ENCODE data around the gene FADS3. TPM values are rescaled to one million over a fixed set of nuclear protein-coding genes. Genes with fewer than 3 reads are reported as not detected.

FADS3 gene
- total and polyA plus RNA-seq, 9 of the 15 experiments (the other 6 are each of a cell fraction or from before 2014, with no cell fraction given), result 0.97 to 148 (median 92.7) TPM

DNA sequence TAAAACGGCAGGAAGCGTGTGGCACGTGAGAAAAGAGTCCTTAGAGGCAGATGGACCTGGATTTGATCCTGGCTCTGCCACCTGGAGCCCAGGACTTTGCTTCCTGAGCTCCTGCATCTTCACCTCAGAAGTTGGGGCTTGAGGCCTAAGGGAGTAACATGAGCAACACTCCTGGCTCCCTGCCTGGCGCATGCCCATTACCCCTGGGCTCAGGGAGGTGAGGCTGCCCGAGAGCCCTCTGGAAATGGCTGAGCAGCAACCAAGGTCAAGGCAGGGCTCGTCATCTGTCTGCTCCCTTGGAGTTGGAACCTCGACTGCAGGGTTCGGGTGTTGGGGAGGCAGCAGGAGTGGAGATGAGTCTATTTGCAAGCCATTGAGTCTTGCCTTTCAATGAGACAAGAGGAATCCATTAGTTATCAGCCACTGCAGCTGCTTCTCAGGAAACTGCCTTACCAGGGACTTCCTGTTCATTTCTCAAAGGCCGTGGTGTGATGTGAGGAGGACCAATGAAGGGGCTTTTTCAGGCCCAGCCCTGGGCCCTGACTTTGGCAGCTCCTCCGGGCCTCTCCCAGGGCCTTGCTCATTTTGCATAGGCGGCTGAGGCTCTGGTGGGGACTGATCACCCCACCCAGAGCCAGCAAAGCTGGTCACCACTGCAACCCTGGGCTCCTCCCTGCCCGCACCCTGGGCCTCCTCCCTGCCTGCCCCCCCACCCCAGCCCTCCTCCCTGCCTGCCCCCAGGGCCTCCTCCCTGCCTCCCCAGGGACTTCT, 56.9 kb downstream of the FADS3 start (continued):
- TF ChIP-seq SIX5 (IDR thresholded peaks at IDR 0.05; ENCODE audit: borderline replicate concordance in 1 of 2, insufficient read depth in 1 of 2, low read depth in 1 of 2, low read length in 2 of 2) (no peak), ZNF175 (CRISPR knock-in tag; IDR thresholded peaks at IDR 0.05; ENCODE audit: low read depth) (peak; percentile 83), CHCHD3 (CRISPR knock-in tag; IDR thresholded peaks at IDR 0.05) (0 out of 2 replicates have a peak, but pooled peaks have one; percentile 17), ZC3H11A (IDR thresholded peaks at IDR 0.05; ENCODE audit: low read depth, low read length) (no peak), POLR2A (conservative IDR thresholded peaks at IDR 0.05) (peak; percentile 72), ZNF263 (CRISPR knock-in tag; IDR thresholded peaks at IDR 0.05; ENCODE audit: borderline replicate concordance) (peak; percentile 98), FIP1L1 (IDR thresholded peaks at IDR 0.05; ENCODE audit: low read depth, low read length, poor library complexity, severe bottlenecking) (no peak), ZNF354B (CRISPR knock-in tag; IDR thresholded peaks at IDR 0.05) (no peak), SNRNP70 (optimal IDR thresholded peaks at IDR 0.05; ENCODE audit: low read depth, low read length) (no peak), NCOA2 (IDR thresholded peaks at IDR 0.05; ENCODE audit: partially characterized antibody in 2 of 2) (no peak), TAL1 (IDR thresholded peaks at IDR 0.05) (peak; percentile 74), CBFB (CRISPR knock-in tag; IDR thresholded peaks at IDR 0.05) (no peak), MTA1 (IDR thresholded peaks at IDR 0.05; ENCODE audit: borderline replicate concordance) (no peak), COPS2 (conservative IDR thresholded peaks at IDR 0.05) (no peak), ATF1 (CRISPR knock-in tag; IDR thresholded peaks at IDR 0.05) (no peak), ATF1 (tag; IDR thresholded peaks at IDR 0.05) (0 out of 2 replicates have a peak, but pooled peaks have one; percentile 43), NFE2L1 (tag; IDR thresholded peaks at IDR 0.05; ENCODE audit: borderline replicate concordance, low read depth) (no peak), CBFA2T2 (conservative IDR thresholded peaks at IDR 0.05) (peak; percentile 75), SMAD1 (IDR thresholded peaks at IDR 0.05; ENCODE audit: low read depth, low read length, partially characterized antibody) (no peak)
- TF ChIP-seq, protein P1, sequence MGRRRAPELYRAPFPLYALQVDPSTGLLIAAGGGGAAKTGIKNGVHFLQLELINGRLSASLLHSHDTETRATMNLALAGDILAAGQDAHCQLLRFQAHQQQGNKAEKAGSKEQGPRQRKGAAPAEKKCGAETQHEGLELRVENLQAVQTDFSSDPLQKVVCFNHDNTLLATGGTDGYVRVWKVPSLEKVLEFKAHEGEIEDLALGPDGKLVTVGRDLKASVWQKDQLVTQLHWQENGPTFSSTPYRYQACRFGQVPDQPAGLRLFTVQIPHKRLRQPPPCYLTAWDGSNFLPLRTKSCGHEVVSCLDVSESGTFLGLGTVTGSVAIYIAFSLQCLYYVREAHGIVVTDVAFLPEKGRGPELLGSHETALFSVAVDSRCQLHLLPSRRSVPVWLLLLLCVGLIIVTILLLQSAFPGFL (CRISPR knock-in tag; IDR thresholded peaks at IDR 0.05), result no peak
- TF ChIP-seq, protein P2, sequence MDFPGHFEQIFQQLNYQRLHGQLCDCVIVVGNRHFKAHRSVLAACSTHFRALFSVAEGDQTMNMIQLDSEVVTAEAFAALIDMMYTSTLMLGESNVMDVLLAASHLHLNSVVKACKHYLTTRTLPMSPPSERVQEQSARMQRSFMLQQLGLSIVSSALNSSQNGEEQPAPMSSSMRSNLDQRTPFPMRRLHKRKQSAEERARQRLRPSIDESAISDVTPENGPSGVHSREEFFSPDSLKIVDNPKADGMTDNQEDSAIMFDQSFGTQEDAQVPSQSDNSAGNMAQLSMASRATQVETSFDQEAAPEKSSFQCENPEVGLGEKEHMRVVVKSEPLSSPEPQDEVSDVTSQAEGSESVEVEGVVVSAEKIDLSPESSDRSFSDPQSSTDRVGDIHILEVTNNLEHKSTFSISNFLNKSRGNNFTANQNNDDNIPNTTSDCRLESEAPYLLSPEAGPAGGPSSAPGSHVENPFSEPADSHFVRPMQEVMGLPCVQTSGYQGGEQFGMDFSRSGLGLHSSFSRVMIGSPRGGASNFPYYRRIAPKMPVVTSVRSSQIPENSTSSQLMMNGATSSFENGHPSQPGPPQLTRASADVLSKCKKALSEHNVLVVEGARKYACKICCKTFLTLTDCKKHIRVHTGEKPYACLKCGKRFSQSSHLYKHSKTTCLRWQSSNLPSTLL (IDR thresholded peaks at IDR 0.05), result no peak
- TF ChIP-seq, protein P3, sequence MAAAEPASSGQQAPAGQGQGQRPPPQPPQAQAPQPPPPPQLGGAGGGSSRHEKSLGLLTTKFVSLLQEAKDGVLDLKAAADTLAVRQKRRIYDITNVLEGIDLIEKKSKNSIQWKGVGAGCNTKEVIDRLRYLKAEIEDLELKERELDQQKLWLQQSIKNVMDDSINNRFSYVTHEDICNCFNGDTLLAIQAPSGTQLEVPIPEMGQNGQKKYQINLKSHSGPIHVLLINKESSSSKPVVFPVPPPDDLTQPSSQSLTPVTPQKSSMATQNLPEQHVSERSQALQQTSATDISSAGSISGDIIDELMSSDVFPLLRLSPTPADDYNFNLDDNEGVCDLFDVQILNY (CRISPR knock-in tag; IDR thresholded peaks at IDR 0.05), result no peak
- TF ChIP-seq, protein P4, sequence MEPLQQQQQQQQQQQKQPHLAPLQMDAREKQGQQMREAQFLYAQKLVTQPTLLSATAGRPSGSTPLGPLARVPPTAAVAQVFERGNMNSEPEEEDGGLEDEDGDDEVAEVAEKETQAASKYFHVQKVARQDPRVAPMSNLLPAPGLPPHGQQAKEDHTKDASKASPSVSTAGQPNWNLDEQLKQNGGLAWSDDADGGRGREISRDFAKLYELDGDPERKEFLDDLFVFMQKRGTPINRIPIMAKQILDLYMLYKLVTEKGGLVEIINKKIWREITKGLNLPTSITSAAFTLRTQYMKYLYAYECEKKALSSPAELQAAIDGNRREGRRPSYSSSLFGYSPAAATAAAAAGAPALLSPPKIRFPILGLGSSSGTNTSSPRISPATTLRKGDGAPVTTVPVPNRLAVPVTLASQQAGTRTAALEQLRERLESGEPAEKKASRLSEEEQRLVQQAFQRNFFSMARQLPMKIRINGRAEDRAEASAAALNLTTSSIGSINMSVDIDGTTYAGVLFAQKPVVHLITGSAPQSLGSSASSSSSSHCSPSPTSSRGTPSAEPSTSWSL (CRISPR knock-in tag; IDR thresholded peaks at IDR 0.05; ENCODE audit: borderline replicate concordance), result no peak
- TF ChIP-seq, protein P5, sequence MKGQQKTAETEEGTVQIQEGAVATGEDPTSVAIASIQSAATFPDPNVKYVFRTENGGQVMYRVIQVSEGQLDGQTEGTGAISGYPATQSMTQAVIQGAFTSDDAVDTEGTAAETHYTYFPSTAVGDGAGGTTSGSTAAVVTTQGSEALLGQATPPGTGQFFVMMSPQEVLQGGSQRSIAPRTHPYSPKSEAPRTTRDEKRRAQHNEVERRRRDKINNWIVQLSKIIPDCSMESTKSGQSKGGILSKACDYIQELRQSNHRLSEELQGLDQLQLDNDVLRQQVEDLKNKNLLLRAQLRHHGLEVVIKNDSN (CRISPR knock-in tag; IDR thresholded peaks at IDR 0.05), result no peak

Measured in K562 (cell line).